SK-N-MC (cell line): ENCODE data around the gene CCDC197.

ENCODE experiments used
- EZH2 ChIP-seq: fragments of 200-600 bp; sonication (generic); IDR thresholded peaks from one replicate; pipeline ENCODE4 v1.6.1; 2017; ENCODE audit warnings: antibody characterized with exemption
- POLR2AphosphoS5 ChIP-seq: IDR thresholded peaks from 2 replicates; pipeline ENCODE4 v1.6.1; 2012; ENCODE audit warnings: mild to moderate bottlenecking, low read depth, low read length, borderline replicate concordance

DNA sequence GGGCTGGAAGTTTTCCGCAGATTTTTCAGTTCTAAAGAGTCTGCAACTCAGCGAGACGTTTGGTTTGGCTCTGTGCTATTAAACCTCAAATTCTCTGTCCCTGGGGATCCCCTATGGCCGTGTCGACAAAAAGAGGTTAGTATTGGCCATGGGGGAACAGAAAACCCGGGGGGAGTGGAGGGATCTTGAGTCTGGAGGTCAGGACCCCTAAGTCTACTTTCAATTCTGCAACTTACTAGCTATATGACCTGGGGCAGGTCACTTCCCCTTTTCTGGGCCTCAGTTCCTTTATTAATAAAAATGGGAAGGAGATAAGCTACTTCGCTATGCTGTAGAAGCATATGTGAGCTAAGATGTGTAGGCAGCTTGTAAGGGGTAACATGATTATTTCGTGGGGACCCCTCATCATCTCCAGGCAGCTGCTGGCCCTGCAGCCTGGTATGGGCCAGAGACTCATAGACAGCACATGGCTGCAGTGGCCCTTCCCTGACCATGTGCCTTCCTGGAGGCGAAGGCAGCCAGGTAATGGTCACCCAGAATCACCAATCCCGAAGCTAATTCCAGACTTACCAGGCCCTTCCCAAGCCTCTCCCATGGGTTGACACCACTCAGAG lies 29.4 kb upstream of the CCDC197 start:
- TF ChIP-seq EZH2 (no peak), POLR2AphosphoS5 (no peak)
